Lower leg skin (tissue), 3 donors: ENCODE measurements around the gene EDNRA.

ENCODE experiments used
- POLR2A ChIP-seq, 2 donors: fragments of 450-650 bp; IDR thresholded peaks; one replicate each; pipeline ENCODE4 v1.6.1; 2016 to 2017; ENCODE audit warnings: antibody characterized with exemption in 2 of 2, mild to moderate bottlenecking in 1 of 2, moderate library complexity in 1 of 2
- TF ChIP-seq, protein P1 (sequence below), 3 donors: fragments of 450-650 bp; IDR thresholded peaks; one replicate each; pipeline ENCODE4 v1.5.1; 2016; ENCODE audit warnings: antibody characterized with exemption in 3 of 3, mild to moderate bottlenecking in 3 of 3, moderate library complexity in 2 of 3

GRCh38 chr4:147590249-147590920 lies 109.5 kb downstream of the EDNRA start:
- TF ChIP-seq, protein P1, sequence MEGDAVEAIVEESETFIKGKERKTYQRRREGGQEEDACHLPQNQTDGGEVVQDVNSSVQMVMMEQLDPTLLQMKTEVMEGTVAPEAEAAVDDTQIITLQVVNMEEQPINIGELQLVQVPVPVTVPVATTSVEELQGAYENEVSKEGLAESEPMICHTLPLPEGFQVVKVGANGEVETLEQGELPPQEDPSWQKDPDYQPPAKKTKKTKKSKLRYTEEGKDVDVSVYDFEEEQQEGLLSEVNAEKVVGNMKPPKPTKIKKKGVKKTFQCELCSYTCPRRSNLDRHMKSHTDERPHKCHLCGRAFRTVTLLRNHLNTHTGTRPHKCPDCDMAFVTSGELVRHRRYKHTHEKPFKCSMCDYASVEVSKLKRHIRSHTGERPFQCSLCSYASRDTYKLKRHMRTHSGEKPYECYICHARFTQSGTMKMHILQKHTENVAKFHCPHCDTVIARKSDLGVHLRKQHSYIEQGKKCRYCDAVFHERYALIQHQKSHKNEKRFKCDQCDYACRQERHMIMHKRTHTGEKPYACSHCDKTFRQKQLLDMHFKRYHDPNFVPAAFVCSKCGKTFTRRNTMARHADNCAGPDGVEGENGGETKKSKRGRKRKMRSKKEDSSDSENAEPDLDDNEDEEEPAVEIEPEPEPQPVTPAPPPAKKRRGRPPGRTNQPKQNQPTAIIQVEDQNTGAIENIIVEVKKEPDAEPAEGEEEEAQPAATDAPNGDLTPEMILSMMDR (IDR thresholded peaks at IDR 0.05): no peak
- TF ChIP-seq POLR2A (IDR thresholded peaks at IDR 0.05): no peak
